HepG2 (cell line): ENCODE data around the gene PLPP3.

ENCODE experiments used
- KLF12 ChIP-seq: sonication (generic); formaldehyde crosslinking; IDR thresholded peaks from 2 replicates; pipeline ENCODE4 v1.4.0; 2020; ENCODE audit warnings: missing genetic modification reagents, borderline replicate concordance
- POLR2A ChIP-seq, 2 experiments: IDR thresholded peaks; 2 replicates each; pipeline ENCODE4 v1.6.1; 2011; ENCODE audit warnings: low read depth in 2 of 2, low read length in 2 of 2, mild to moderate bottlenecking in 1 of 2, moderate library complexity in 1 of 2; ENCODE audit not compliant: insufficient read depth in 1 of 2
- TAF1 ChIP-seq: sonication (generic); formaldehyde crosslinking; IDR thresholded peaks from 2 replicates; pipeline ENCODE4 v1.4.0; 2020; ENCODE audit warnings: missing genetic modification reagents
- ZNF263 ChIP-seq: sonication (generic); formaldehyde crosslinking; IDR thresholded peaks from 2 replicates; pipeline ENCODE4 v1.4.0; 2020; ENCODE audit warnings: missing genetic modification reagents
- ZNF274 ChIP-seq: sonication (generic); formaldehyde crosslinking; IDR thresholded peaks from 2 replicates; pipeline ENCODE4 v1.5.1; 2020; ENCODE audit warnings: mild to moderate bottlenecking, missing genetic modification reagents
- TF ChIP-seq, protein P1 (sequence below): sonication (generic); formaldehyde crosslinking; conservative IDR thresholded peaks from 2 replicates; pipeline ENCODE4 v1.4.0; 2020; ENCODE audit warnings: missing genetic modification reagents
- TF ChIP-seq, protein P2 (sequence below): sonication (generic); formaldehyde crosslinking; IDR thresholded peaks from 2 replicates; pipeline ENCODE4 v1.4.0; 2020; ENCODE audit warnings: mild to moderate bottlenecking, missing genetic modification reagents, borderline replicate concordance
- TF ChIP-seq, protein P3 (sequence below): sonication (generic); formaldehyde crosslinking; IDR thresholded peaks from 2 replicates; pipeline ENCODE4 v1.4.0; 2020; ENCODE audit warnings: missing genetic modification reagents, borderline replicate concordance

DNA sequence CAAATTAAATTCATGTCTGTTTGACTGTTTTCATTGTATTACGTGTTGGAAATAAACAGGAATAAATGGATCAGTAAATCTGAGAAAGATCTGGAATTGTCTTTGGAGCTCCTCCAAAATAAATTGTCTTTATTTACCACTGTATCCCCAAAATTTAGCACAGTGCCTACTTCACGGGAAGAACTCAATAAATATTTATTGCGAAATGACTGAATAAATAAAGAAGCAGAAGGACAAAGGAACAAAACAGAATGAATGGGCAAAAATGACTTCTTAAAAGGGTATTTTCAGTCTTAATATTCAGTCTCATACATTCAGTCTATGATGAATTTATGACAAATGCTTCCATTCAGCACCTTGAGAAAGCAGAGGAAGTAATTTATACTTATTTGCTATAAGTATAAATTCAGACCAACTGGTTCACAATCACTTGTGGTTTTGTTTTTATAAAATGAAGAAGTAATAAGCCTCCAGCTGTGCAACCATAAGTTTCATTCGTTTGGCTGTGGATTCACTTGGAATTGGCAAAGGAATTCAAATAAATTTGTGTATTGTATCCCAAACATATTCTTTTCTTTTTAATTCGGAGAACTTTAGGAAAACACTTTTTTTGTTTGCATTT, 46.6 kb upstream of the PLPP3 start:
- TF ChIP-seq, protein P1, sequence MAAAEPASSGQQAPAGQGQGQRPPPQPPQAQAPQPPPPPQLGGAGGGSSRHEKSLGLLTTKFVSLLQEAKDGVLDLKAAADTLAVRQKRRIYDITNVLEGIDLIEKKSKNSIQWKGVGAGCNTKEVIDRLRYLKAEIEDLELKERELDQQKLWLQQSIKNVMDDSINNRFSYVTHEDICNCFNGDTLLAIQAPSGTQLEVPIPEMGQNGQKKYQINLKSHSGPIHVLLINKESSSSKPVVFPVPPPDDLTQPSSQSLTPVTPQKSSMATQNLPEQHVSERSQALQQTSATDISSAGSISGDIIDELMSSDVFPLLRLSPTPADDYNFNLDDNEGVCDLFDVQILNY = no peak
- no peak for TF ChIP-seq ZNF274 (CRISPR knock-in tag)
- no peak for TF ChIP-seq KLF12 (CRISPR knock-in tag)
- TF ChIP-seq ZNF263 (CRISPR knock-in tag) = no peak
- no peak for TF ChIP-seq TAF1 (CRISPR knock-in tag)
- TF ChIP-seq, protein P2, sequence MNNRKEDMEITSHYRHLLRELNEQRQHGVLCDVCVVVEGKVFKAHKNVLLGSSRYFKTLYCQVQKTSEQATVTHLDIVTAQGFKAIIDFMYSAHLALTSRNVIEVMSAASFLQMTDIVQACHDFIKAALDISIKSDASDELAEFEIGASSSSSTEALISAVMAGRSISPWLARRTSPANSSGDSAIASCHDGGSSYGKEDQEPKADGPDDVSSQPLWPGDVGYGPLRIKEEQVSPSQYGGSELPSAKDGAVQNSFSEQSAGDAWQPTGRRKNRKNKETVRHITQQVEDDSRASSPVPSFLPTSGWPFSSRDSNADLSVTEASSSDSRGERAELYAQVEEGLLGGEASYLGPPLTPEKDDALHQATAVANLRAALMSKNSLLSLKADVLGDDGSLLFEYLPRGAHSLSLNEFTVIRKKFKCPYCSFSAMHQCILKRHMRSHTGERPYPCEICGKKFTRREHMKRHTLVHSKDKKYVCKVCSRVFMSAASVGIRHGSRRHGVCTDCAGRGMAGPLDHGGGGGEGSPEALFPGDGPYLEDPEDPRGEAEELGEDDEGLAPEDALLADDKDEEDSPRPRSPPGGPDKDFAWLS (CRISPR knock-in tag) = no peak
- no peak for TF ChIP-seq POLR2A (IDR thresholded peaks at IDR 0.05; ENCODE audit: insufficient read depth in 1 of 2, low read depth in 2 of 2, low read length in 2 of 2)
- TF ChIP-seq, protein P3, sequence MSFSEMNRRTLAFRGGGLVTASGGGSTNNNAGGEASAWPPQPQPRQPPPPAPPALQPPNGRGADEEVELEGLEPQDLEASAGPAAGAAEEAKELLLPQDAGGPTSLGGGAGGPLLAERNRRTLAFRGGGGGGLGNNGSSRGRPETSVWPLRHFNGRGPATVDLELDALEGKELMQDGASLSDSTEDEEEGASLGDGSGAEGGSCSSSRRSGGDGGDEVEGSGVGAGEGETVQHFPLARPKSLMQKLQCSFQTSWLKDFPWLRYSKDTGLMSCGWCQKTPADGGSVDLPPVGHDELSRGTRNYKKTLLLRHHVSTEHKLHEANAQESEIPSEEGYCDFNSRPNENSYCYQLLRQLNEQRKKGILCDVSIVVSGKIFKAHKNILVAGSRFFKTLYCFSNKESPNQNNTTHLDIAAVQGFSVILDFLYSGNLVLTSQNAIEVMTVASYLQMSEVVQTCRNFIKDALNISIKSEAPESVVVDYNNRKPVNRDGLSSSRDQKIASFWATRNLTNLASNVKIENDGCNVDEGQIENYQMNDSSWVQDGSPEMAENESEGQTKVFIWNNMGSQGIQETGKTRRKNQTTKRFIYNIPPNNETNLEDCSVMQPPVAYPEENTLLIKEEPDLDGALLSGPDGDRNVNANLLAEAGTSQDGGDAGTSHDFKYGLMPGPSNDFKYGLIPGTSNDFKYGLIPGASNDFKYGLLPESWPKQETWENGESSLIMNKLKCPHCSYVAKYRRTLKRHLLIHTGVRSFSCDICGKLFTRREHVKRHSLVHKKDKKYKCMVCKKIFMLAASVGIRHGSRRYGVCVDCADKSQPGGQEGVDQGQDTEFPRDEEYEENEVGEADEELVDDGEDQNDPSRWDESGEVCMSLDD (CRISPR knock-in tag) = no peak
